Endodermal cell (in vitro differentiated cells): ENCODE results near the gene SYP. TPM values are rescaled to one million over a fixed set of nuclear protein-coding genes. Genes with fewer than 3 reads are reported as not detected.

Source experiments
- DNase-seq: peaks from one replicate; pipeline ENCODE4 v3.0.0-alpha.2; 2017
- H3K27ac ChIP-seq: 2 replicates; pipeline ENCODE4 v1.5.1; 2013; ENCODE audit warnings: mild to moderate bottlenecking, low read depth, low read length, moderate library complexity
- H3K27me3 ChIP-seq: 2 replicates; pipeline ENCODE4 v1.6.1; 2013; ENCODE audit warnings: mild to moderate bottlenecking, low read length, moderate library complexity; ENCODE audit not compliant: insufficient read depth, control insufficient read depth, poor library complexity, severe bottlenecking
- H3K36me3 ChIP-seq: 2 replicates; pipeline ENCODE4 v1.7.0; 2013; ENCODE audit warnings: mild to moderate bottlenecking, low read length, moderate library complexity; ENCODE audit not compliant: control insufficient read depth, insufficient read depth
- H3K4me1 ChIP-seq: one replicate; pipeline ENCODE4 v1.7.0; 2013; ENCODE audit warnings: low read length; ENCODE audit not compliant: control insufficient read depth, insufficient read depth
- H3K4me3 ChIP-seq: 2 replicates; pipeline ENCODE4 v1.5.1; 2013; ENCODE audit warnings: mild to moderate bottlenecking, low read length, moderate library complexity
- H3K9ac ChIP-seq: 2 replicates; pipeline ENCODE4 v1.6.1; 2013; ENCODE audit warnings: mild to moderate bottlenecking, low read length, moderate library complexity; ENCODE audit not compliant: poor library complexity, severe bottlenecking; ENCODE audit errors: extremely low read depth
- H3K9me3 ChIP-seq: 2 replicates; pipeline ENCODE4 v1.6.1; 2013; ENCODE audit warnings: mild to moderate bottlenecking, low read length, moderate library complexity; ENCODE audit not compliant: control insufficient read depth
- H3K27ac Mint-ChIP-seq: 2 replicates; pipeline ENCODE4 v1.8.0; 2020; ENCODE audit warnings: mixed read lengths
- H3K27me3 Mint-ChIP-seq: 2 replicates; pipeline ENCODE4 v1.8.0; 2021; ENCODE audit warnings: mild to moderate bottlenecking, mixed read lengths; ENCODE audit not compliant: insufficient read depth
- H3K36me3 Mint-ChIP-seq: 2 replicates; pipeline ENCODE4 v1.8.0; 2020; ENCODE audit warnings: low read depth, mixed read lengths
- H3K4me1 Mint-ChIP-seq: 2 replicates; pipeline ENCODE4 v1.8.0; 2020; ENCODE audit warnings: mixed read lengths
- H3K4me3 Mint-ChIP-seq: 2 replicates; pipeline ENCODE4 v1.8.0; 2020; ENCODE audit warnings: mild to moderate bottlenecking, moderate library complexity, mixed read lengths
- H3K9me3 Mint-ChIP-seq: 2 replicates; pipeline ENCODE4 v1.8.0; 2020; ENCODE audit warnings: mild to moderate bottlenecking, mixed read lengths
- WGBS, 2 experiments: methylation state at CpG; one replicate each; pipeline versions ENCODE4 v1.1.5 to v1.1.7; 2013; ENCODE audit warnings: missing lambda C conversion rate in 2 of 2, mixed read lengths in 1 of 2; ENCODE audit not compliant: insufficient coverage in 1 of 2, insufficient read length in 1 of 2; 5-methylcytosine and 5-hydroxymethylcytosine counted together
- total RNA-seq, 2 donors: library from RNA; stranded (reverse); fragmentation: NEBNext Ultra II Directional in 1 of 2; extraction: Animal tissue kit (Norgen Biotek cat#: 25700) in 1 of 2; gene quantifications; 2 replicates in 1 of 2; 3 replicates in 1 of 2; pipeline ENCODE4 v1.2.1, GENCODE V29; 2021
- TF ChIP-seq, protein P1 (sequence below): fragments of 200-600 bp; sonication (generic); conservative IDR thresholded peaks from 2 replicates; pipeline ENCODE4 v1.5.0; 2021; ENCODE audit warnings: antibody characterized with exemption, mild to moderate bottlenecking

Gene SYP
- total RNA-seq, 2 donors from 2014 or later = 0.48 to 0.51 TPM

GRCh38 chrX:49210406-49210805 lies 10.4 kb upstream of the SYP start:
- TF ChIP-seq, protein P1, sequence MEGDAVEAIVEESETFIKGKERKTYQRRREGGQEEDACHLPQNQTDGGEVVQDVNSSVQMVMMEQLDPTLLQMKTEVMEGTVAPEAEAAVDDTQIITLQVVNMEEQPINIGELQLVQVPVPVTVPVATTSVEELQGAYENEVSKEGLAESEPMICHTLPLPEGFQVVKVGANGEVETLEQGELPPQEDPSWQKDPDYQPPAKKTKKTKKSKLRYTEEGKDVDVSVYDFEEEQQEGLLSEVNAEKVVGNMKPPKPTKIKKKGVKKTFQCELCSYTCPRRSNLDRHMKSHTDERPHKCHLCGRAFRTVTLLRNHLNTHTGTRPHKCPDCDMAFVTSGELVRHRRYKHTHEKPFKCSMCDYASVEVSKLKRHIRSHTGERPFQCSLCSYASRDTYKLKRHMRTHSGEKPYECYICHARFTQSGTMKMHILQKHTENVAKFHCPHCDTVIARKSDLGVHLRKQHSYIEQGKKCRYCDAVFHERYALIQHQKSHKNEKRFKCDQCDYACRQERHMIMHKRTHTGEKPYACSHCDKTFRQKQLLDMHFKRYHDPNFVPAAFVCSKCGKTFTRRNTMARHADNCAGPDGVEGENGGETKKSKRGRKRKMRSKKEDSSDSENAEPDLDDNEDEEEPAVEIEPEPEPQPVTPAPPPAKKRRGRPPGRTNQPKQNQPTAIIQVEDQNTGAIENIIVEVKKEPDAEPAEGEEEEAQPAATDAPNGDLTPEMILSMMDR = no peak
- H3K9me3 ChIP-seq = no peaks in the 10 kb centered on the region
- no peak overlapping the region for H3K27ac ChIP-seq
- no peak overlapping the region for H3K9ac ChIP-seq
- H3K36me3 Mint-ChIP-seq = no peaks in the 10 kb centered on the region
- no peaks in the 10 kb centered on the region for H3K36me3 ChIP-seq
- WGBS, 2 experiments = 91% methylated on average over 6 of the region's 8 CpGs; no CpG with 5 or more reads in 1 of the 2 experiments
- no peak overlapping the region for H3K4me3 ChIP-seq
- no peak overlapping the region for H3K27ac Mint-ChIP-seq
- peaks cover 70% of the 10 kb centered on the region for H3K9me3 Mint-ChIP-seq
- H3K27me3 Mint-ChIP-seq = peaks cover 4% of the 10 kb centered on the region
- H3K4me1 Mint-ChIP-seq = no peaks in the 10 kb centered on the region
- H3K4me3 Mint-ChIP-seq = no peak overlapping the region
- no peak for DNase-seq
- no peaks in the 10 kb centered on the region for H3K4me1 ChIP-seq
- H3K27me3 ChIP-seq = no peaks in the 10 kb centered on the region

DNA sequence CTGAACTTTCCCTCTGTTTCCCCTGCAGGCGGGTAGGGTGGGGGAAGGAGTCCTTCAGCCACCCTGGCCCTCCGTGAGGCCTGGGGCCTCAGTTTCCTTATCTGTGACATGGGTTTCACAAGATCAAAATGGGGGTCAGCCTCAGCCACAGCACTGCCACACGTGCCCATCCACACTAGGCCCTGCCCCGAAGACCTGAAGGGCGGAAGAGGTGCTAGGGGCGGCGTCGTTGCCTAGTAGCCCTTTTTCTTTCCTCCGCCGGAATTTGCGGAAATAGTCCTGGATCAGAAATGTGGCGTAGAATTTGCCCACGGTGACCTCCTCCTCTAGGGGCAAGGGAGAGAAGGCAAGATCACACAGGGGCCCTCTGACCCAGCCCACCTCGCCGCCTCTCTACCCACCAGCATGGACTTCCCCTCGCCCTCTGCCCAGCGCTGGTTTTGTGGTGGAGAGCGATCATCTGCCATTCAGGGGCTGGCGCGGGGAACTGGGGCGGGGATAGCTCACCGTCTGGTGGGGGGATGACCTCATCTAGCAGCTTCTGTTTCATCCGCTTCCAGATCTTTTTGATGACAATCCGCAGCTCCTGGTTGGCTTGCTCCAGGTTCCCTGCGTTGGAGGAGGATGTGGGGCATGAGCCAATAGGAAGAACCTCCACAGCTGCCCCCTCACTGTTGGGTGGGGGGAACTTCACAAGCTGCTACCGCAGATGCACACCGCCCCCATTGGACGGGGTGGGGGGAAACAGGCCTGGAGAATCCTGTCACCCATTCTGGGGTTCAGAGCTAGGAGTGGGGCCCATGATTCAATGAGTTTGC lies 9.7 kb upstream of the SYP start:
- Histone ChIP-seq H3K27me3 (no peaks in the 10 kb centered on the region), H3K9ac (no peak overlapping the region), H3K4me3 (no peak overlapping the region), H3K27ac (no peak overlapping the region), H3K9me3 (no peaks in the 10 kb centered on the region), H3K36me3 (no peaks in the 10 kb centered on the region), H3K4me1 (no peaks in the 10 kb centered on the region)
- Mint-ChIP-seq H3K36me3 (no peaks in the 10 kb centered on the region), H3K4me3 (peak overlapping the region; percentile 24), H3K27ac (no peak overlapping the region), H3K9me3 (peaks cover 68% of the 10 kb centered on the region), H3K4me1 (no peaks in the 10 kb centered on the region), H3K27me3 (peaks cover 4% of the 10 kb centered on the region)
- 76 to 80% methylated on average over 2 to 25 of the region's 28 CpGs for WGBS, 2 experiments
- TF ChIP-seq, protein P1 = no peak
- peak; percentile 71 for DNase-seq

DNA sequence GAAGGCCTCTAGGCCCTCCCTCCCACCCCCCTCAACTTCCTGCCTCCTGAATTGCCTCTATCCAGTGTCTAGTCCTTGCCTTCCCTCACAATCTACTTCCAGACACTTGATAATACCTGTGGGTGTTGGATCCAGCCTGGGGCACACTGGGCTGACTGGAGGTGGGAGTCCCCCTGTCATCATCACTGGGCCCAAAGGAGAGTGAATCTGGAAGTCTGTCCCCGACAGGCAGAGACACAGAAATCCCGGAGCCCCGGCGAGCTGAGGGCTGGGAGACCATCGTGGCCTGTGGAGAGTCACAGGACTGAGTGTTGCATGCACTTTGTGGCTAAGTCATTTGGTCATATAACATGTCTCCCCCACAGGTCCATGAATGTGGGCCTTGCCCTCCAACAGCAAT lies 8.4 kb upstream of the SYP start:
- H3K4me3 Mint-ChIP-seq = no peak overlapping the region
- Histone ChIP-seq H3K9me3 (no peaks in the 10 kb centered on the region), H3K4me3 (no peak overlapping the region)

More for the DNA sequence above, 8.4 kb upstream of the SYP start:
- peaks cover 70% of the 10 kb centered on the region for H3K9me3 Mint-ChIP-seq
- H3K9ac ChIP-seq = no peak overlapping the region
- no peaks in the 10 kb centered on the region for H3K27me3 ChIP-seq
- no peak overlapping the region for H3K27ac ChIP-seq
- DNase-seq = no peak
- H3K36me3 ChIP-seq = no peaks in the 10 kb centered on the region
- TF ChIP-seq, protein P1 = no peak
- no peaks in the 10 kb centered on the region for H3K36me3 Mint-ChIP-seq
- H3K27me3 Mint-ChIP-seq = peaks cover 3% of the 10 kb centered on the region
- H3K4me1 Mint-ChIP-seq = no peaks in the 10 kb centered on the region
- H3K27ac Mint-ChIP-seq = no peak overlapping the region
- no peaks in the 10 kb centered on the region for H3K4me1 ChIP-seq
- 90% methylated on average over 5 of the region's 5 CpGs; no CpG with 5 or more reads in 1 of the 2 experiments for WGBS, 2 experiments
